Panc1 (cell line): ENCODE results near the gene PDZRN4.

Experiments used
- CTCF ChIP-seq: fragments of 450-650 bp; IDR thresholded peaks from 2 replicates; pipeline ENCODE4 v1.5.1; 2017; ENCODE audit warnings: mild to moderate bottlenecking
- REST ChIP-seq, 2 experiments: IDR thresholded peaks; 2 replicates each; pipeline ENCODE4 v1.6.1; 2011 to 2012; ENCODE audit warnings: low read depth in 2 of 2, control low read depth in 1 of 2, low read length in 1 of 2, mild to moderate bottlenecking in 1 of 2, moderate library complexity in 1 of 2; ENCODE audit not compliant: insufficient read depth in 1 of 2

- TF ChIP-seq REST (IDR thresholded peaks at IDR 0.05; ENCODE audit: insufficient read depth in 1 of 2, low read depth in 2 of 2, low read length in 1 of 2) (no peak), CTCF (no peak)
Measured at GRCh38 chr12:41545761-41546160, 357.6 kb downstream of the PDZRN4 start.
